Endothelial cell of umbilical vein (primary cell): Measurements from ENCODE around the gene ZNF724. TPM values are rescaled to one million over a fixed set of nuclear protein-coding genes. Genes with fewer than 3 reads are reported as not detected.

Experiments used
- BruUV-seq: library from RNA; stranded (reverse); fragments of 400-500 nt; replicated peaks from 2 replicates; lab custom pipeline; 2021; lab: Mats Ljungman, UMichigan
- CTCF ChIA-PET: fragments of 300-600, 350-600 bp; sonication (Branson Sonifier 250); formaldehyde crosslinking; loops from one replicate; lab custom pipeline; 2021; ENCODE audit warnings: antibody characterized with exemption, inconsistent platforms; lab: Charles Lee
- POLR2A ChIA-PET: fragments of 300-600, 350-600 bp; sonication (Branson Sonifier 250); formaldehyde crosslinking; loops from one replicate; lab custom pipeline; 2021; ENCODE audit warnings: antibody characterized with exemption, inconsistent platforms; lab: Charles Lee
- DNase-seq: peaks from one replicate; pipeline ENCODE4 v3.0.0-alpha.2; 2011; ENCODE audit warnings: low read depth, low spot score
- FAIRE-seq: peaks from 2 replicates; lab custom pipeline; 2011; peaks lifted over from hg19 to GRCh38; lab: Jason Lieb, UNC
- H2AFZ ChIP-seq: 2 replicates; pipeline ENCODE4 v1.6.0; 2012; ENCODE audit warnings: low read depth, low read length, control low read depth, inconsistent platforms
- H3K27ac ChIP-seq: 2 replicates; pipeline ENCODE4 v1.5.1; 2011; ENCODE audit warnings: low read depth, mild to moderate bottlenecking, control low read depth, low read length, moderate library complexity; ENCODE audit not compliant: insufficient read depth
- H3K27me3 ChIP-seq, 2 experiments: 2 replicates each; pipeline versions ENCODE4 v1.6.0 to v1.6.1; 2011; ENCODE audit warnings: low read length in 2 of 2, mixed read lengths in 1 of 2; ENCODE audit not compliant: control insufficient read depth in 2 of 2, insufficient read depth in 2 of 2
- H3K36me3 ChIP-seq, 2 experiments: 2 replicates in 1 of 2; 3 replicates in 1 of 2; pipeline ENCODE4 v1.5.1; 2011; ENCODE audit warnings: low read length in 2 of 2, mild to moderate bottlenecking in 1 of 2, moderate library complexity in 1 of 2; ENCODE audit not compliant: control insufficient read depth in 2 of 2, insufficient read depth in 2 of 2; ENCODE audit errors: extremely low read depth in 1 of 2
- H3K4me1 ChIP-seq: 3 replicates; pipeline ENCODE4 v1.5.1; 2011; ENCODE audit warnings: mild to moderate bottlenecking, low read length; ENCODE audit not compliant: control insufficient read depth, insufficient read depth; ENCODE audit errors: extremely low read depth
- H3K4me2 ChIP-seq: 2 replicates; pipeline ENCODE4 v1.6.1; 2011; ENCODE audit warnings: low read length, control low read depth, mixed read lengths; ENCODE audit not compliant: insufficient read depth
- H3K4me3 ChIP-seq, 3 experiments: fragments of 200-600 bp in 1 of 3; sonication (generic), shearing (Covaris generic) in 1 of 3; replicated peaks in 1 of 3; 2 replicates each; pipeline ENCODE4 v1.5.1; 2011 to 2016; ENCODE audit warnings: control low read depth in 3 of 3, low read length in 3 of 3, mild to moderate bottlenecking in 2 of 3, inconsistent platforms in 1 of 3, low read depth in 1 of 3, moderate library complexity in 1 of 3; ENCODE audit not compliant: insufficient read depth in 1 of 3
- H3K79me2 ChIP-seq: 2 replicates; pipeline ENCODE4 v1.6.0; 2012; ENCODE audit warnings: low read length, inconsistent platforms; ENCODE audit not compliant: control insufficient read depth, insufficient read depth
- H3K9ac ChIP-seq: replicated peaks from 2 replicates; pipeline ENCODE3; 2011; ENCODE audit warnings: low read length, control low read depth; ENCODE audit not compliant: insufficient read depth; ENCODE audit errors: extremely low read depth
- H3K9me1 ChIP-seq: replicated peaks from 3 replicates; pipeline ENCODE4 v1.6.0; 2011; ENCODE audit warnings: mild to moderate bottlenecking, low read length; ENCODE audit not compliant: control insufficient read depth, insufficient read depth; ENCODE audit errors: extremely low read depth
- H3K9me3 ChIP-seq: replicated peaks from 2 replicates; pipeline ENCODE4 v1.5.1; 2012; ENCODE audit warnings: low read length, inconsistent platforms; ENCODE audit not compliant: control insufficient read depth, insufficient read depth
- H4K20me1 ChIP-seq: replicated peaks from 2 replicates; pipeline ENCODE3; 2011; ENCODE audit warnings: mild to moderate bottlenecking, low read length; ENCODE audit not compliant: control insufficient read depth, insufficient read depth; ENCODE audit errors: extremely low read depth
- EZH2 ChIP-seq: IDR thresholded peaks from 2 replicates; pipeline ENCODE4 v1.6.1; 2012; ENCODE audit warnings: borderline replicate concordance, low read depth, mild to moderate bottlenecking, moderate library complexity, low read length, inconsistent platforms; ENCODE audit not compliant: severe bottlenecking
- FOS ChIP-seq: IDR thresholded peaks from 2 replicates; pipeline ENCODE4 v1.6.1; 2011; ENCODE audit warnings: mild to moderate bottlenecking, low read length, moderate library complexity, borderline replicate concordance; ENCODE audit not compliant: insufficient read depth
- GATA2 ChIP-seq: IDR thresholded peaks from 2 replicates; pipeline ENCODE4 v1.7.0; 2011; ENCODE audit warnings: low read depth, mild to moderate bottlenecking, moderate library complexity, mixed read lengths, low read length; ENCODE audit not compliant: insufficient read length, insufficient read depth
- JUN ChIP-seq: IDR thresholded peaks from 2 replicates; pipeline ENCODE4 v1.6.1; 2011; ENCODE audit warnings: borderline replicate concordance, low read depth; ENCODE audit not compliant: insufficient read length, insufficient read depth
- MYC ChIP-seq: IDR thresholded peaks from one replicate; pipeline ENCODE4 v1.6.1; 2011; ENCODE audit warnings: mild to moderate bottlenecking, low read depth, low read length
- POLR2A ChIP-seq: IDR thresholded peaks from 2 replicates; pipeline ENCODE4 v1.6.1; 2012; ENCODE audit warnings: low read depth, mild to moderate bottlenecking, control low read depth, low read length
- POLR2AphosphoS5 ChIP-seq: IDR thresholded peaks from 2 replicates; pipeline ENCODE4 v1.6.1; 2012; ENCODE audit warnings: low read depth, mild to moderate bottlenecking, control low read depth, low read length, moderate library complexity; ENCODE audit not compliant: insufficient read depth
- dilution Hi-C: fragments of 300-500 bp; cut with MboI; formaldehyde crosslinking; loops from one replicate; pipeline ENCODE4 v1.15.0; 2019; ENCODE audit warnings: low sequenced_read_pairs; ENCODE audit not compliant: extremely low pct_ligation_motif_present
- intact Hi-C: fragments of 100-400 bp; cut with micrococcal nuclease; formaldehyde crosslinking; loops from one replicate; pipeline ENCODE4 v1.10.0; 2022
- polyA plus RNA-seq, 4 experiments: library from polyadenylated mRNA; depleted of rRNA in 3 of 4; stranded (reverse) in 3 of 4; unstranded in 1 of 4; fragments of >200 nt; gene quantifications; 2 replicates each; pipeline versions ENCODE4 v1.2.1 to v1.2.3, GENCODE V29; 2011 to 2012; ENCODE audit warnings: missing spikeins in 1 of 4
- total RNA-seq: library from RNA; stranded (reverse); gene quantifications from 2 replicates; pipeline ENCODE4 v1.2.3, GENCODE V29; 2021
- TF ChIP-seq, protein P1 (sequence below): IDR thresholded peaks from 2 replicates; pipeline ENCODE4 v1.6.1; 2011; ENCODE audit not compliant: insufficient read depth, insufficient read length
- TF ChIP-seq, protein P2 (sequence below), 2 donors: IDR thresholded peaks; 1 replicate in 1 of 2; 2 replicates in 1 of 2; pipeline ENCODE4 v1.5.1; 2011; ENCODE audit warnings: low read length in 2 of 2, mild to moderate bottlenecking in 2 of 2, moderate library complexity in 2 of 2, control low read depth in 1 of 2, inconsistent platforms in 1 of 2, low read depth in 1 of 2; ENCODE audit not compliant: insufficient read depth in 1 of 2; ENCODE audit errors: extremely low read depth in 1 of 2

ZNF724 gene
- total and polyA plus RNA-seq, 2 donors (not counting 3 experiments of a cell fraction or from before 2014, with no cell fraction given): 0.77 to 6.0 TPM

DNA sequence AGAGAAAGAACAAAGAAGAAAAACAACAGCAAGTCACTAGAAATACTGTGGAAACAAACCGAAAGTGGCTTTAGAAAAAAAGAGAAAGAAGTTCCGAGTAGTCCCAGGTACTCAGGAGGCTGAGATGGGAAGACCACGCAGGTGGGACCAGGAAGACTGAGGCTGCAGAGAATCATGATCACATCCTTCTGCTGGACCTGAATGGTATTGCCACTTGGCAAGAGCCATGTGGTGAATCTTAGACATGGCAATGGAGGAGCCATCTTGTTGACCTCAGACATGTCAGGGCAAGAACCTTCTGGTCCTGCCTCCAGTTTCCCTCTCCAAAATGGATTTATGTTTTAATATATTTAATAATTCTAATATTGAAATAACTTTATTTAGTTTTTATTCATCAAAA, 37.4 kb upstream of the ZNF724 start:
- H2AFZ ChIP-seq: no peak overlapping the region
- no peak overlapping the region for H3K27ac ChIP-seq
- H3K36me3 ChIP-seq: no peaks in the 10 kb centered on the region
- BruUV-seq: no TSS peak
- POLR2A ChIA-PET: no interaction called here
- dilution Hi-C loops (no loop called here), intact Hi-C loops (no loop called here)
- H3K79me2 ChIP-seq: no peaks in the 10 kb centered on the region
- H3K4me3 ChIP-seq: no peak overlapping the region
- FAIRE-seq (no peak), DNase-seq (no peak)
- H3K4me1 ChIP-seq: no peaks in the 10 kb centered on the region
- no peaks in the 10 kb centered on the region for H3K9me1 ChIP-seq
- no peaks in the 10 kb centered on the region for H3K27me3 ChIP-seq
- CTCF ChIA-PET: no interaction called here
- no peak overlapping the region for H3K9ac ChIP-seq
- H3K9me3 ChIP-seq: peaks cover 2% of the 10 kb centered on the region
- TF ChIP-seq POLR2AphosphoS5 (no peak), EZH2 (no peak), MYC (no peak), JUN (no peak), POLR2A (no peak), FOS (no peak), GATA2 (no peak)
- TF ChIP-seq, protein P1, sequence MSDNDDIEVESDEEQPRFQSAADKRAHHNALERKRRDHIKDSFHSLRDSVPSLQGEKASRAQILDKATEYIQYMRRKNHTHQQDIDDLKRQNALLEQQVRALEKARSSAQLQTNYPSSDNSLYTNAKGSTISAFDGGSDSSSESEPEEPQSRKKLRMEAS: no peak
- TF ChIP-seq, protein P2, sequence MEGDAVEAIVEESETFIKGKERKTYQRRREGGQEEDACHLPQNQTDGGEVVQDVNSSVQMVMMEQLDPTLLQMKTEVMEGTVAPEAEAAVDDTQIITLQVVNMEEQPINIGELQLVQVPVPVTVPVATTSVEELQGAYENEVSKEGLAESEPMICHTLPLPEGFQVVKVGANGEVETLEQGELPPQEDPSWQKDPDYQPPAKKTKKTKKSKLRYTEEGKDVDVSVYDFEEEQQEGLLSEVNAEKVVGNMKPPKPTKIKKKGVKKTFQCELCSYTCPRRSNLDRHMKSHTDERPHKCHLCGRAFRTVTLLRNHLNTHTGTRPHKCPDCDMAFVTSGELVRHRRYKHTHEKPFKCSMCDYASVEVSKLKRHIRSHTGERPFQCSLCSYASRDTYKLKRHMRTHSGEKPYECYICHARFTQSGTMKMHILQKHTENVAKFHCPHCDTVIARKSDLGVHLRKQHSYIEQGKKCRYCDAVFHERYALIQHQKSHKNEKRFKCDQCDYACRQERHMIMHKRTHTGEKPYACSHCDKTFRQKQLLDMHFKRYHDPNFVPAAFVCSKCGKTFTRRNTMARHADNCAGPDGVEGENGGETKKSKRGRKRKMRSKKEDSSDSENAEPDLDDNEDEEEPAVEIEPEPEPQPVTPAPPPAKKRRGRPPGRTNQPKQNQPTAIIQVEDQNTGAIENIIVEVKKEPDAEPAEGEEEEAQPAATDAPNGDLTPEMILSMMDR (IDR thresholded peaks at IDR 0.05; ENCODE audit: extremely low read depth in 1 of 2, insufficient read depth in 1 of 2, low read depth in 1 of 2, low read length in 2 of 2): no peak
- H3K4me2 ChIP-seq: no peak overlapping the region
- no peaks in the 10 kb centered on the region for H4K20me1 ChIP-seq
